Endothelial cell of umbilical vein (primary cell): Measurements from ENCODE around the gene SLC9C1.

Source experiments
- CTCF ChIP-seq, 2 donors: IDR thresholded peaks; 1 replicate in 1 of 2; 2 replicates in 1 of 2; pipeline ENCODE4 v1.5.1; 2011; ENCODE audit warnings: low read length in 2 of 2, mild to moderate bottlenecking in 2 of 2, moderate library complexity in 2 of 2, control low read depth in 1 of 2, inconsistent platforms in 1 of 2, low read depth in 1 of 2; ENCODE audit not compliant: insufficient read depth in 1 of 2; ENCODE audit errors: extremely low read depth in 1 of 2
- EZH2 ChIP-seq: IDR thresholded peaks from 2 replicates; pipeline ENCODE4 v1.6.1; 2012; ENCODE audit warnings: borderline replicate concordance, low read depth, mild to moderate bottlenecking, moderate library complexity, low read length, inconsistent platforms; ENCODE audit not compliant: severe bottlenecking
- JUN ChIP-seq: IDR thresholded peaks from 2 replicates; pipeline ENCODE4 v1.6.1; 2011; ENCODE audit warnings: borderline replicate concordance, low read depth; ENCODE audit not compliant: insufficient read length, insufficient read depth
- POLR2A ChIP-seq: IDR thresholded peaks from 2 replicates; pipeline ENCODE4 v1.6.1; 2012; ENCODE audit warnings: low read depth, mild to moderate bottlenecking, control low read depth, low read length

- no peak for TF ChIP-seq EZH2
- no peak for TF ChIP-seq CTCF (IDR thresholded peaks at IDR 0.05; ENCODE audit: extremely low read depth in 1 of 2, insufficient read depth in 1 of 2, low read depth in 1 of 2, low read length in 2 of 2)
- no peak for TF ChIP-seq JUN
- TF ChIP-seq POLR2A = no peak
Measured at GRCh38 chr3:112126511-112126911, 167.5 kb downstream of the SLC9C1 start.
